IPS DF 4.7 (cell line): ENCODE results near the gene CACNA2D3.

Experiments used
- DNase-seq: peaks from one replicate; pipeline ENCODE4 v3.0.0-alpha.2; 2013; ENCODE audit warnings: low spot score; ENCODE audit errors: extremely low read depth

Gene CACNA2D3

GRCh38 chr3:54871867-54872266, 749.5 kb downstream of the CACNA2D3 start:
- no peak for DNase-seq

DNA sequence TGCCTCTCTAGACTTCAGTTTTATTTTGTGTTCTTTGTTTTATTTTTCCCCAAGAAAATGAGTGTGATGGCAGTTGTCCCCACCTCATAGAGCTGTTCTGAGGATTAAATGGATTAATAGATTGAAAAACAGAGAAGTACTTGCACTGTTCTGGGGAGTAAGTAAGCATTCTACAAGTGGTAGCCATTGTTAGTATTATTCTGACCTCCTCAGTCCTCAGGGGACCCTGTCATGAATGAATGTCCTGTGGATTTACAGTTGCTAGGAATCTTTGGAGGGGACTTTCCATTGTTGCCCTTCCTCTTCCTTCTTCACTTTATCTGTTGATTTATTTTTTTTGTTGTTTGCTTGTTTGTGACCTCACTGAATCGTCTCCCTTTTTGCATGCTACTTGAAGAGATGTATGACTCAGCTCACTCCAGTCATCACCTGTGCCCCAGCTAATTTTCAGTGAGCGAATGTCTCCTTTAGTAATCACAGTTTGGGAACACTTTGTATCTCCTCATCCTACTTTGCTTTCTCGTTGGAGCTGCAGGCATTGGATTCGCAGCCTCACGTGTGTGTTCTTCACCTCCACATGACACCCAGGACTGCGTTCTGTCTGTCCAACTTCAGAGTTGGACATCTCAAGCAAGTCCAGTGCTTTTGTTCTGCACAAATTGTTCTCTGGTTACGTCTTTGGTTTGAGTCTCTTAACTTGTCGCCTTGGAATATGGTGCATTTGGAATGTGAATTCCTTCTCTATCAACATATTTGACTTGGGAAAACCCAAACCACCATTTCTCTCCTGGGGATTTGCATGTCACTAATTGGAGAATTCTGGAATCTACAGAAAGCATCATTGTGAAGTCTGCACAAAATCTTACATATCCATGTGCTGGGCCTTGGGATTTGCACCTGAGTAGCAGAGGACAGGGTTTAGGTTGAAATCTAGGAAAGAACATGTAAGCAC, 751.0 kb downstream of the CACNA2D3 start:
- DNase-seq: no peak

DNA sequence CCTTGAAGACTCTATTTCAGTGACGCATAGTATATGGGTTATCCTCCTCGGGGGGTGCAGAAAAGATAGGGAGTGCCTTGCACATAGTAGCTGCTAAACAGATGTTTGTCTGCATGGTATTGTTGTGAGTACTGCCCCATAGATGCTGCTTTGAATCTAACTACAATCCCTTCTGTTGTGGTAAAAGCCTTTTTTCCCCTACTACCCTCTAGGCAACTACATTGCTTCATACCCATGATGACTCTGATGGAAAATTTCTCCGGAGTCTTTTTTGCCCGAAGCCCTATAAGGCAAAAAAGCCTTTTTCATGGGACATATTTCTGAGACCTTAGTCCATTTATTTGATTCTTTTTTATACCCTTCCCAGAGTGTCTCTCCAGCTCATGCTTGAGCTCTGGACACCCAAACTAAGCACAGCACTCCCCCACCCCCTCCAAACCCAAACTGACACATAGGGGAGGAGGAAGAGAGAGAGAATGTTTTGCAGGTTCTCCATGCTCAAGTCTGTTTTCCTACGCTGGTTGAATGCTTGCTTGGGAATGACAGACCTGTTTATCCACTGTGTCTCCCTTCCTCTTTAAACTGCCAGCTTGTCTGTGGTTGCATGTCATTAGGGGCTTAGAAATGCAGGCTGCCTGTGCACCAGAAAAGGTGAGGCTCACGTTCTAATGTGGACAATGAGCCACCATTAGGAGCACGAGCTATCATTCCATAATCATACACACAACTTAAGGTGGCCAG, 752.6 kb downstream of the CACNA2D3 start:
- DNase-seq: no peak

- no peak for DNase-seq
Observed at GRCh38 chr3:54875596-54876268, 753.4 kb downstream of the CACNA2D3 start.

DNA sequence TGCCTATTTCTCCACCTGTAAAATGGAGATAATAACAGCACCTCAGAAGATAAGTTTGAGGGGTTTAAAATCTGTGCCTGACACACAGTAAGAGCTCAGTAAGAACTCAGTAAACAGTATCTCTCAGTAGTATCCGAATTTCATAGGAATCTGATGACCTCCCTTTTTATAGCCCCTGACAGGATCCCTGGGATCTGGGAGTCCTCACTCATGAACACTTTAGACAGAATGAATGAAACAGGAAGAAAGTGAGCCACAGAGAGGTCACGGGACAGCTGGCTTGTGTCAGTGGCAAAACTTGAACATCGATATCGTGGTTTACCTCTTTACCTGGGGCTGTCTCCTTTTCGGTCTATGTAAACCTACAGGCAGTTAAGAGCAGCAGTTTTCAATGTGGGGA, 754.3 kb downstream of the CACNA2D3 start:
- no peak for DNase-seq

DNA sequence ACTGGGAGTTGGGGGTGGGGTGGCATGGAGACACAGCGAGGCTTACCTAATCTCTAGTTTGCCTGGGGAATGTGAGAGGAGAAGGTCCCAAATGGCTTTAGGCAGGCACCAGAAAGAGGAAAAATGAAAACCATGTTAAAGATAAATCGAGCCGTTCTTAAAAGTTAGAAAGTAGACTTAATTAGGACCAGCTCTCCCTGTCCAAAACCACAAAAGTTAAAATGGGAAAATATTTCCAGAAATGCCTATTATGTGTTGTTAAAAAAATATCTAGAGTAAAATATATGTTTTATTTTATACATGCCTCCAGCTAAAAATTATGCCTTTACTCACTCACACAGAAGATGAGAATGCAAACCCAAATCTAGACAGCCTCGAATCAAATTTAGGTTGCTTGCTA, 755.4 kb downstream of the CACNA2D3 start:
- DNase-seq: no peak

DNA sequence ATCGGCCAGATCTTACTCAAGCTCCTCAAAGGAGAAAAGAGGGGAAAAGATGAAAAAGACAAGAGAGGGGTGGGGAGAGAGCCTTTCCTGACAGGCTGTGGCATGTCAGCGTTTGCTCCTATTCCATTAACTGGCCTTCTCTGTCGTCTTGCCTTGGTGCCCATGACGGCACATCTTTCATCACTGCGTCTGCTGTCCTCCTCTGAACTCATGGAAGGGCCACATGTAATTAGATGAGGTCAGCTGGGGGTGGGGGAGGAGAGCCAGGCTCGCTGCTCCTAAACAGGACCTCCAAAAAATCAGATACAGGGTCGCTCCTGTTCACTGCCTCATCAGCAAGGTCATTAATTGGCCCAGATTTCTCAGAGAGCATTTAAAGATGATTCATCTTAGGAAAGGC, 755.8 kb downstream of the CACNA2D3 start:
- no peak for DNase-seq

DNA sequence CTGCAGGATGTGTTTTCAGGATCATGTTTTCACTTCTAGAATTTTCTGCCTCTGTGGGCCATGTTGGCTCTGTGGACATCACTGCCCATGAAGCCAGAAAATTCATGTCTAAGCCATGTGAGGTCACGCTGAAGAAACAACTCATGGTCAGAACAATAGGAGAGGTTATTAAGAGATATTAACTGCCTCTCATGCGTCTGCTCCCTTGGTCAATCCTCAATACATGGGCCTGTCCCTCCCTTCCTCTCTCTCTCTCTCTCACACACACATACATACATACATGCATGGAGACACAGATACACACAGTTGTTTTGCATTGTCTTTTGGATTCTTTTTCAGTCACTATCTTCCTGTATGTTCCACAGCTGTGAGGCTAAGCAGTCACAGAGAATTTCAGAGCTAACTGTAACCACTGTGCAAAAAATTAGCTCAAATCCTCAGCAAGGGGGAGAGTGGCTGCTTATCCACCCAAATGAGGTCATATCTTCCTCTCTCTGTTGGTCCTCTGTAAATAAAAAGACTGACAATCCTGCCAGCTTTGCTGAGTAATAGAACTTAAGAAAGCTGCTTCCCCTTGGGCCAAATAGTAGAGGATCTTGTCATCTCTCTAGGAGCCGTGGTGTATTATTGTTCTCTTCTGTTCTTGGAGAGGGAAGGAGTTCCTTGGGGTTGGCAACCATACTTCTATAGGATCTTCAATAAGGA, 759.9 kb downstream of the CACNA2D3 start:
- DNase-seq: no peak

DNA sequence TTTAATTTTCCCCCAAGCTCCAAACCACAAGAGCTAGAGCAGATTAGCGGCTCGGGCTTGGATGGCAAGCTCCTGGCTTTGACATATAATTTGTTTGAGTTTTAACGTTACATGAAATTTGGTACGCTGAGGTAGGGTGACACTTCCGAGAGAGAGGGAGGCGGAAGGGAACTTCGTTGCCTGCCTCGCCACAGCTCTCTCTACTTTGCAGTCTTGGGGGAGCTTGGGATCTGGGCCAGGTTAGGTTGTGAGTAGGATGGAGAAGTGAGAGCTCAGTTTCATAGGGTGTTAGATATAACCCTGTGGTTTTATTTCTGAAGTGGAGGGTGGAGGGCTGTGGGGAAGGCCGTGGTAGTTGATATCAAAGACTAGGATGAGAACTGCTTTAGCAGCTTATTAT, 765.8 kb downstream of the CACNA2D3 start:
- no peak for DNase-seq

- no peak for DNase-seq
Observed at GRCh38 chr3:54888873-54889272, 766.5 kb downstream of the CACNA2D3 start.

DNA sequence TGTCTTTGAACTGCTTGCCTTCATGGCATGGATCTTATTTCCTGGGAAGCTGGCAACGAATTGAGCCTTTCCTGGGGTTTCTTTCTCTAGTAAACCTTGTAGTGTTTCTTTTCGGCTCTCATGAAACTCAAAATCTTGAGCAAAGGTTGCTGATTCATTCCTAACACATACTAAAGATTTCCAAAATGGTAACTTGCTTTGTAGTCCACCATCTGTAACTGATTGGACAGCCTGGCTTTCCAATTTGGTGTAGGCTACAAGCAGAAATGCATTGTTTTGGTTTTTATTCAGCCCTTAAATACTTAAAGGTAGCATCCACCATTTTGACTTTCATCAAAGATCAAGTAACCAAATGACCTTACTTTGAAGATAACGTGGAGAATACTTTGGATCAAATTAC, 767.4 kb downstream of the CACNA2D3 start:
- DNase-seq: no peak

- peak; percentile 3 for DNase-seq
Observed at GRCh38 chr3:54891540-54891897, 769.2 kb downstream of the CACNA2D3 start.

DNA sequence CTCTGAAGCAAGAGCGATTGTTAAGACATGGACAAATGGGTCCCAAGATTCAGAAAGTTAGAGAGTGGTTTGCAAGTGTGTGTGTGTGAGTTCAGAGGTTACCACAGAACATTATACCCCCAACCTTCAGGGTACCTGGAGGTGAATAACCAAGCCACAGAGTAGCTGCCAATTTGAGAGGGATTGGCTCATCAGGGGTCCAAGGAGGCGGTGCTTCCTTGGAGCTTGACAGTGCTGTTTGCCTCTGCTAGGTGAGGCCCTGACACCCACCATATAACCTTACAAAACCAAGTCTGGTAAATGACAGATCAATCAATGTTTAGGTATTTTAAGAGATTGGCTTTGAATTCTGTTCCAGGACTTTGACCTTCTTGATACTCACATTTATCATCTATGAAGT, 769.8 kb downstream of the CACNA2D3 start:
- no peak for DNase-seq

DNA sequence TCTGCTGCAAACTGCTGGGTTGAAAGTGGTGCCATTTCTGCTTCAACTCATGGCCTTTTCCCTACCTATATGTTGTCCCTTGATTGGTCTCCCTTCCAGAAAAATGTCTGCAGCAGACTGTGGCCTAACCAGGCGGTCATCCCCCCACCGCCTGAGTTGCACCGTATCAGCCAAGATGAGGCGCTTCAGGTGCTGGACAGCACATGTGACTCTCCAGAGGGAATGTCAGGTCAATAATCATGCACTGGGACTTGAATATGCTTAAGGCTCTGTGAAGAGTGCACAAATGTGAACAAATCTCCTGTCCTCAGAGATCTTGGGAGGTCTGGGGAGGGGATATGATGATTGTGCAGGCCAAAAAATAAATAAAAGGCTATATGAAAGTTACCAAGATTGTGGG, 773.3 kb downstream of the CACNA2D3 start:
- no peak for DNase-seq

- DNase-seq: no peak
Observed at GRCh38 chr3:54897028-54897711, 774.8 kb downstream of the CACNA2D3 start.

DNA sequence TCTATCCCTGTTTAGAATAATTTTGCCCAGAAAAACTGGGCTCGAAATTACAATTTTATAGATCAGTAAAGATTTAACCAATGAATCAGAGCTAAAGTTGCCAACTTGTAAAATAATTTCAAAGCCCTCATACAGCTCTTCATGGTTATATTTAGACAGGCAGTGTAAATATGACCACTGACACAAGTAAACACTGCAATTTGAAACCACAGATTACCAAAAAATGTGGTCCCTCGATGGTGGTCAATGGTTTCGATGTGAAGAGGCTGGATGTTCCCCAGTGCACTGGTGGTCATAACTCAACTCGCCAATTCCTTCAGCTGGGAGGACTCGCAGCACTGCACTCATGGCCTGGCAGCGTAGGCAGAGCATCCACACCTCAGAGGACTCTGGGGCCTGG, 776.9 kb downstream of the CACNA2D3 start:
- DNase-seq: no peak

DNA sequence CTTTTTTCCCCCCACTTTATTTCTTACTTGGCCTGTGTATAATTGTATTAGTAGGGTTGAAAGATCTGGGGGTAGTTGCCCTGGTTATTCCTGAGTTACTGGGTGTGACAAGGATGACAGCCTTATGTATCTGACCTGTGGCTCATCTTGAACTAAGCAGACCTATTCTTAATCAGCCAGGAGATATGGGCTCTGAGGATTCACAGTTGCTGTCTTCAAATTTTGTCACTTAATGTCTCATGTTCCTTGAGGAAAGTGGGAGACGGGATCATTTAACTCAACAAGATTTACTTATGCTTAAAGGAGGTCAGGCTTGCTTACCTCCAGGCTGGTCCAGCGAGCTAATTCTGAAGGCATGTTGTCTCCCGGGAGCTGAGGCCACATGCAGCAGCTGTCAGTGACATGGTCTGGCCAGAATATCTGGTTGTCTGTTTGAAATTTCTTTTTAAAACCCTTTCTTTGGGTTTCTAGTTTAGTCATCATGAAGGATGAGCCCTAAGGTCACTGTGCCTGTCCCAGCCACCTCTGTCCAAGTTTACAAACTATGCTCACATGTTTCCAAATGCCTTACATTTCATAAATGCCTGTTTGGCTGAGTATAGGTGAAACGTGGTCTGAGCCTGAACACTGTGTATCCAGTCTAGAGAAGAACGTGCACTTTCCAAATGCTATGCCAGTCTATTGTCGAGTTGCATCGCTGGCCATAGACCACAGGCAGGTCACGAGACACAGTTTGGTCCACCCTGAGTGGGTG, 778.7 kb downstream of the CACNA2D3 start:
- DNase-seq: no peak

DNA sequence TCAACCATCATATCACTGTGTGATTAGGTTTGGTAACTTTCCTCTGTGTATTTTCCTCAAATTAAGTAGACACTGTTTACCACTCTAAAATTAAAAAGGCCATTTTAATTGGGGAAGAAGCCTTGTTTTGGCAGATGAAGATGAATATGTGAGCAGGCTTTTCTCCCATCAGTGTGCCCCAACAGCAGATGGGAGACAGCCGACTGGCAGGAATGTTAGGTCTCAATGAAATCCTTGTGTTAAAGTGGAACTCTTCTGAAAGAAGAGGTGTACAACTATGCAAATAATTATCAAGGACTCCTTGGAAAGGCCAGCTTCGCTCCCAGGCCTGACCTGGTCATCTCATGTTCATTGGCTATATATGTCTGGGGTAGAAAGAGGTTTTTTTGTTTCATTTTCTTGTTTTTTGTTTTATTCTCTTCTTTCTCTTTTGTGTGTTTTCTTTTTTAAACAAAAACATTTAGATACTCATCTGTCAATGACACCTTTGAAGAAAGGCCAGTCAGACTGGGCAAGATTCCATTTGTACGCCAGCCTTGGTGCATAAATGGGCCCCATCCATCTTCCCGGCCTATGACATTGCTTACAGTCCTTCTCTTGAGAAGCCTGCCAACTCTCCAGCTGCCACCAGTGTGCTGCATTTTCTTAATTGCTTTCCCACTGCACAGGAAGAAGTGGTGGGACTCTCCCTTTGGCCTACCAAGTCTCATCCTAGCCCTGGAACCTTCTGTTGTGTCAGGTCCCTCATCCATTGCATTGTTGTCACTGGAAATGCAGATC, 779.7 kb downstream of the CACNA2D3 start:
- DNase-seq: no peak

DNA sequence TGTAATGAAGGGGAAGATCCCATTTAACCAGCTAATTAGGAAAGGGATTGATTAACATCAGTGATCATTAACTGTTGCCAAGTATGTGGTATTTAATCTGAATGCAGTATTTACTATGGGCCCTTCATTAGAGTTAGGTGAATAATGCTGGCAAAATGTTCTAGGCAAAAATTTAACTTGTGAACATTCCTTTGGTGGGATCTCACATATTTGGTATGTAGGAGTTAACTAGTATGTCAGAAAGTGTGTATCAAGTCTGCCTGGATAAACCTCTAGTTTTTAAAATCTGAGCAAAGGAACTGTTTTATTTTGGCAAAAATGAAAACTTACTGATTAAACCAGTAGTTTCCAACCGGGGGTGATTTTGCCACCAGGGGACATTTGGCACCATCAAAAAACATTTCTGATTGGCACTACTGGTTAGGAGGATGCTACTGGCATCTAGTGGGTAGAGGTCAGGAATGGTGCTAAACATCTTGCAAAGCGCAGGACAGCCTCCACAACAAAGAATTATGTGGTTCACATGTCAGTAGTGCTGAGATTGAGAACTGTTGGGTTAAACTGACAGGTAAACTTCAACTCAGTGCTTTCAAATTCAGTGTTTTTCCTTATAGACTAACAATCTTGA, 783.0 kb downstream of the CACNA2D3 start:
- no peak for DNase-seq
